Measurements from ENCODE around the gene PCDHA2.
"Not testable (repeated sequence)": the region's sequence is repeated elsewhere in the genome, so short reads cannot be mapped to it uniquely, and the experiment has no call there.

The PCDHA2 gene

DNA sequence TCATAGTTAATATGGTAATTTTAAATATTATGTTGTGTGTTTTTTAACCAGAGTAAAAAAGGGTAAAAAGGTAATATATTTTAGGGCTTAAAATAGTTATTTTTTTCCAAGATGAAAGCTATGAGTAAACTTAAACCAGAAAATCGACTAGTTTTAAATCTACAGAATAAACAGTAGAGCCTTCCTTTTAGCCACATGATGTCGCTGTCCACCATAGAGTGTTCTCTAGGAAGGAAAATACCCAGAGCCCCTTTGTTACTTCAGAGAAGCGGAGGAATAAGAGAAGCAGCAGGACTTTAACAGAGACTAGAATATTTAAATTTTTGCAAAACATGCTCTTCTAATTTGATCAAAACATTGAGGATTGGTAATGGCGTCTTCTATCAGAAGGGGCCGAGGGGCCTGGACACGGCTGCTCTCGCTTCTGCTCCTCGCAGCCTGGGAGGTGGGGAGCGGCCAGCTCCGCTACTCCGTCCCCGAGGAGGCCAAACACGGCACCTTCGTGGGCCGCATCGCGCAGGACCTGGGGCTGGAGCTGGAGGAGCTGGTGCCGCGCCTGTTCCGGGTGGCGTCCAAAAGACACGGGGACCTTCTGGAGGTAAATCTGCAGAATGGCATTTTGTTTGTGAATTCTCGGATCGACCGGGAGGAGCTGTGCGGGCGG lies at the start of gene PCDHA2:
PCDHA2 (plus strand) TSS at position 258 of the 664 bp plus-strand sequence.
- H3K4me3 ChIP-seq (ENCODE audit: low read depth, low read length): no peak within 1 kb of the TSS

GRCh38 chr5:140753561-140753960 lies 41.1 kb upstream of the PCDHA2 start:
- TF ChIP-seq, protein P1, sequence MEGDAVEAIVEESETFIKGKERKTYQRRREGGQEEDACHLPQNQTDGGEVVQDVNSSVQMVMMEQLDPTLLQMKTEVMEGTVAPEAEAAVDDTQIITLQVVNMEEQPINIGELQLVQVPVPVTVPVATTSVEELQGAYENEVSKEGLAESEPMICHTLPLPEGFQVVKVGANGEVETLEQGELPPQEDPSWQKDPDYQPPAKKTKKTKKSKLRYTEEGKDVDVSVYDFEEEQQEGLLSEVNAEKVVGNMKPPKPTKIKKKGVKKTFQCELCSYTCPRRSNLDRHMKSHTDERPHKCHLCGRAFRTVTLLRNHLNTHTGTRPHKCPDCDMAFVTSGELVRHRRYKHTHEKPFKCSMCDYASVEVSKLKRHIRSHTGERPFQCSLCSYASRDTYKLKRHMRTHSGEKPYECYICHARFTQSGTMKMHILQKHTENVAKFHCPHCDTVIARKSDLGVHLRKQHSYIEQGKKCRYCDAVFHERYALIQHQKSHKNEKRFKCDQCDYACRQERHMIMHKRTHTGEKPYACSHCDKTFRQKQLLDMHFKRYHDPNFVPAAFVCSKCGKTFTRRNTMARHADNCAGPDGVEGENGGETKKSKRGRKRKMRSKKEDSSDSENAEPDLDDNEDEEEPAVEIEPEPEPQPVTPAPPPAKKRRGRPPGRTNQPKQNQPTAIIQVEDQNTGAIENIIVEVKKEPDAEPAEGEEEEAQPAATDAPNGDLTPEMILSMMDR (IDR thresholded peaks at IDR 0.05; ENCODE audit: insufficient read depth, low read depth, low read length, missing control alignments): no peak
- no peak overlapping the region for H3K4me3 ChIP-seq (ENCODE audit: low read depth, low read length)
- no peak for DNase-seq (ENCODE audit: low read depth)

More for the DNA sequence above, at the start of gene PCDHA2:
- no peak for DNase-seq (ENCODE audit: low read depth)
- TF ChIP-seq, protein P1 (IDR thresholded peaks at IDR 0.05; ENCODE audit: insufficient read depth, low read depth, low read length, missing control alignments): no peak

- TF ChIP-seq, protein P1 (IDR thresholded peaks at IDR 0.05; ENCODE audit: insufficient read depth, low read depth, low read length, missing control alignments): no peak
- no peak overlapping the region for H3K4me3 ChIP-seq (ENCODE audit: low read depth, low read length)
- DNase-seq (ENCODE audit: low read depth): no peak
Measured at GRCh38 chr5:140764177-140764973, 30.3 kb upstream of the PCDHA2 start.

GRCh38 chr5:140767444-140767843 lies 27.2 kb upstream of the PCDHA2 start:
- TF ChIP-seq, protein P1 (IDR thresholded peaks at IDR 0.05; ENCODE audit: insufficient read depth, low read depth, low read length, missing control alignments): no peak
- no peak for DNase-seq (ENCODE audit: low read depth)
- no peak overlapping the region for H3K4me3 ChIP-seq (ENCODE audit: low read depth, low read length)

DNA sequence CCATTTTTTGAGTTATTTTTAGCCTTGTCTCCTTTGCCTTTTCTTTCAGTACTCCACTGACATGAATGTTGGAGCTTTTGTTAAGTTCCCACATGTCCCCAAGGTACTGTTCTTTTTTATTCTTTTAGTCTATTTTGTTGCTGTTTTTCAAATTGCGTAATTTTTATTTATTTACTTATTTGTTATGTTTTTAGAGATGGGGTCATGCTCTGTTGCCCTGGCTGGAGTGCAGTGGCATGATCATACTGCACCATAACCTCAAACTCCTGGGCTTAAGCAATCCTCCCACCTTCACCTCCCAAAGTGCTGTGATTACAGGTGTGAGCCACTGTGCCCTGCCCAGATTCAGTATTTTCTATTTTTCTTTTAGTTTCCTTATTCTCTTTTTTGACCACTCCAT lies 14.1 kb upstream of the PCDHA2 start:
- TF ChIP-seq, protein P1 (IDR thresholded peaks at IDR 0.05; ENCODE audit: insufficient read depth, low read depth, low read length, missing control alignments): no peak
- H3K4me3 ChIP-seq (ENCODE audit: low read depth, low read length): no peak overlapping the region
- DNase-seq (ENCODE audit: low read depth): no peak

GRCh38 chr5:140785905-140786686 lies 8.6 kb upstream of the PCDHA2 start, which contains the start of gene PCDHA1:
Gene PCDHA1 (plus strand): TSS chr5:140786140.
- TF ChIP-seq, protein P1 (IDR thresholded peaks at IDR 0.05; ENCODE audit: insufficient read depth, low read depth, low read length, missing control alignments): no peak
- DNase-seq (ENCODE audit: low read depth): no peak
- no peak within 1 kb of the TSS for H3K4me3 ChIP-seq (ENCODE audit: low read depth, low read length)

- not testable (repeated sequence) for H3K4me3 ChIP-seq (ENCODE audit: low read depth, low read length); DNase-seq (ENCODE audit: low read depth)
Measured at GRCh38 chr5:140787422-140787821, 7.2 kb upstream of the PCDHA2 start.

GRCh38 chr5:140787849-140788504 lies 6.7 kb upstream of the PCDHA2 start:
- H3K4me3 ChIP-seq (ENCODE audit: low read depth, low read length); DNase-seq (ENCODE audit: low read depth): not testable (repeated sequence)
